MM.1S (cell line): ENCODE data around the gene USP11.

Experiments
- DNase-seq: peaks from one replicate; pipeline ENCODE4 v3.0.0-alpha.2; 2015
- H2AFZ ChIP-seq: fragments of 300-600 bp; sonication (generic); 2 replicates; pipeline ENCODE4 v1.6.0; 2016; ENCODE audit warnings: antibody characterized with exemption, low read length
- H3F3A ChIP-seq: fragments of 300-600 bp; sonication (generic); 2 replicates; pipeline ENCODE4 v1.6.1; 2016; ENCODE audit warnings: mild to moderate bottlenecking, antibody characterized with exemption, low read length, moderate library complexity, mixed read lengths; ENCODE audit not compliant: insufficient read depth
- H3K27ac ChIP-seq: fragments of 300-600 bp; sonication (generic); 2 replicates; pipeline ENCODE4 v1.5.1; 2016; ENCODE audit warnings: mild to moderate bottlenecking, low read length
- H3K27me3 ChIP-seq: fragments of 300-600 bp; sonication (generic); replicated peaks from 2 replicates; pipeline ENCODE4 v1.6.0; 2016; ENCODE audit warnings: low read length; ENCODE audit not compliant: insufficient read depth
- H3K36me3 ChIP-seq: fragments of 300-600 bp; sonication (generic); replicated peaks from 2 replicates; pipeline ENCODE4 v1.6.1; 2016; ENCODE audit warnings: mild to moderate bottlenecking, low read length, mixed read lengths; ENCODE audit not compliant: insufficient read depth
- H3K4me1 ChIP-seq: fragments of 300-600 bp; sonication (generic); 2 replicates; pipeline ENCODE4 v1.6.1; 2016; ENCODE audit warnings: low read length, mixed read lengths
- H3K4me2 ChIP-seq: fragments of 300-600 bp; sonication (generic); 2 replicates; pipeline ENCODE4 v1.6.0; 2016; ENCODE audit warnings: low read depth, low read length
- H3K4me3 ChIP-seq: fragments of 300-600 bp; sonication (generic); 2 replicates; pipeline ENCODE4 v1.5.1; 2016; ENCODE audit warnings: low read length, mixed read lengths
- H3K79me2 ChIP-seq: fragments of 300-600 bp; sonication (generic); 2 replicates; pipeline ENCODE4 v1.6.1; 2016; ENCODE audit warnings: mixed run types, low read length, mixed read lengths
- H3K9ac ChIP-seq: fragments of 300-600 bp; sonication (generic); 2 replicates; pipeline ENCODE4 v1.6.1; 2016; ENCODE audit warnings: low read length, mixed read lengths
- H3K9me2 ChIP-seq: fragments of 300-600 bp; sonication (generic); replicated peaks from 2 replicates; pipeline ENCODE4 v1.6.1; 2016; ENCODE audit warnings: mild to moderate bottlenecking, low read length, mixed read lengths; ENCODE audit not compliant: insufficient read depth
- H3K9me3 ChIP-seq: fragments of 300-600 bp; sonication (generic); replicated peaks from 2 replicates; pipeline ENCODE4 v1.6.1; 2016; ENCODE audit warnings: mild to moderate bottlenecking, low read length, mixed read lengths; ENCODE audit not compliant: insufficient read depth
- H4K20me1 ChIP-seq: fragments of 300-600 bp; sonication (generic); 2 replicates; pipeline ENCODE4 v1.6.1; 2016; ENCODE audit warnings: mild to moderate bottlenecking, low read length, moderate library complexity, mixed read lengths; ENCODE audit not compliant: insufficient read depth
- EZH2 ChIP-seq: fragments of 300-600 bp; sonication (generic); optimal IDR thresholded peaks from 2 replicates; pipeline ENCODE3; 2017; ENCODE audit warnings: low read depth, mild to moderate bottlenecking, antibody characterized with exemption, low read length, mixed read lengths
- EZH2phosphoT487 ChIP-seq: fragments of 300-600 bp; sonication (generic); IDR thresholded peaks from 2 replicates; pipeline ENCODE4 v1.6.1; 2018; ENCODE audit warnings: antibody characterized with exemption, low read length
- TF ChIP-seq, protein P1 (sequence below): fragments of 300-600 bp; sonication (generic); IDR thresholded peaks from 2 replicates; pipeline ENCODE4 v1.5.1; 2016; ENCODE audit warnings: antibody characterized with exemption, low read length, mixed read lengths

USP11 gene

GRCh38 chrX:47224896-47225290 is 7.9 kb upstream of the USP11 start:
- Histone ChIP-seq H3K4me2 (no peak overlapping the region), H3K4me1 (0 out of 2 replicates have a peak, but pooled peaks cover 5% of the 10 kb centered on the region), H3K4me3 (no peak overlapping the region), H3K9me2 (no peaks in the 10 kb centered on the region), H3K79me2 (peaks cover 34% of the 10 kb centered on the region), H3K27ac (no peak overlapping the region), H2AFZ (no peak overlapping the region), H3K36me3 (no peaks in the 10 kb centered on the region), H3K27me3 (no peaks in the 10 kb centered on the region), H4K20me1 (peaks cover 8% of the 10 kb centered on the region; the same call in 1 of the 2 replicates), H3K9me3 (no peaks in the 10 kb centered on the region), H3K9ac (no peak overlapping the region), H3F3A (no peaks in the 10 kb centered on the region; the same call in 1 of the 2 replicates)
- TF ChIP-seq, protein P1, sequence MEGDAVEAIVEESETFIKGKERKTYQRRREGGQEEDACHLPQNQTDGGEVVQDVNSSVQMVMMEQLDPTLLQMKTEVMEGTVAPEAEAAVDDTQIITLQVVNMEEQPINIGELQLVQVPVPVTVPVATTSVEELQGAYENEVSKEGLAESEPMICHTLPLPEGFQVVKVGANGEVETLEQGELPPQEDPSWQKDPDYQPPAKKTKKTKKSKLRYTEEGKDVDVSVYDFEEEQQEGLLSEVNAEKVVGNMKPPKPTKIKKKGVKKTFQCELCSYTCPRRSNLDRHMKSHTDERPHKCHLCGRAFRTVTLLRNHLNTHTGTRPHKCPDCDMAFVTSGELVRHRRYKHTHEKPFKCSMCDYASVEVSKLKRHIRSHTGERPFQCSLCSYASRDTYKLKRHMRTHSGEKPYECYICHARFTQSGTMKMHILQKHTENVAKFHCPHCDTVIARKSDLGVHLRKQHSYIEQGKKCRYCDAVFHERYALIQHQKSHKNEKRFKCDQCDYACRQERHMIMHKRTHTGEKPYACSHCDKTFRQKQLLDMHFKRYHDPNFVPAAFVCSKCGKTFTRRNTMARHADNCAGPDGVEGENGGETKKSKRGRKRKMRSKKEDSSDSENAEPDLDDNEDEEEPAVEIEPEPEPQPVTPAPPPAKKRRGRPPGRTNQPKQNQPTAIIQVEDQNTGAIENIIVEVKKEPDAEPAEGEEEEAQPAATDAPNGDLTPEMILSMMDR, result no peak
- TF ChIP-seq EZH2phosphoT487 (no peak), EZH2 (no peak)
- DNase-seq, result no peak

DNA sequence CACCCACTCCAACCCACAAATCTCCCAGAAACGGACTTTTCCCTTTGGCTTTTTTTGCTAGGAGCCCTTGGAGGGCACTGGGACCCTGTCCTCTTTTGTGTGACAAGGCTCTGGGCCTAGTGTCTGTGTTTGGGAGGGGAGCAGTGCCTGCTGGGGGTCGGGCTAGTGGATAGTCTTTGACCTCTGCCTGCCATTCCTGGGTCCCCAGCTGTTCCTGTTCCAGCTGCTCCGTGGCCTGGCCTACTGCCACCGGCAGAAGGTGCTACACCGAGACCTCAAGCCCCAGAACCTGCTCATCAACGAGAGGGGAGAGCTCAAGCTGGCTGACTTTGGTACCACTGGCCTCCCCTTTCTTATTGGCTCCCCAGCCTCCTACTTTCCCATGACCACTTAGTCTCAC is 6.7 kb upstream of the USP11 start:
- peaks cover 22% of the 10 kb centered on the region for H3K79me2 ChIP-seq
- TF ChIP-seq, protein P1, result no peak
- TF ChIP-seq EZH2, result no peak
- TF ChIP-seq EZH2phosphoT487, result no peak
- no peak overlapping the region for H3K27ac ChIP-seq
- no peaks in the 10 kb centered on the region for H3K27me3 ChIP-seq
- no peaks in the 10 kb centered on the region for H3K9me3 ChIP-seq
- no peak overlapping the region for H3K4me2 ChIP-seq
- no peaks in the 10 kb centered on the region; the same call in 1 of the 2 replicates for H3F3A ChIP-seq
- H3K9me2 ChIP-seq, result no peaks in the 10 kb centered on the region
- no peak overlapping the region for H3K4me3 ChIP-seq
- no peaks in the 10 kb centered on the region for H3K4me1 ChIP-seq
- no peak for DNase-seq
- no peaks in the 10 kb centered on the region for H4K20me1 ChIP-seq
- no peak overlapping the region for H3K9ac ChIP-seq
- no peak overlapping the region for H2AFZ ChIP-seq
- no peaks in the 10 kb centered on the region for H3K36me3 ChIP-seq

GRCh38 chrX:47226531-47227333 is 6.1 kb upstream of the USP11 start:
- H3K4me2 ChIP-seq, result no peak overlapping the region
- no peak for DNase-seq
- H3K27me3 ChIP-seq, result no peaks in the 10 kb centered on the region
- TF ChIP-seq, protein P1, result no peak
- TF ChIP-seq EZH2phosphoT487, result no peak
- no peak for TF ChIP-seq EZH2
- H3K4me3 ChIP-seq, result no peak overlapping the region
- H2AFZ ChIP-seq, result no peak overlapping the region
- H3K36me3 ChIP-seq, result no peaks in the 10 kb centered on the region
- H3K79me2 ChIP-seq, result peaks cover 16% of the 10 kb centered on the region
- no peaks in the 10 kb centered on the region for H3K4me1 ChIP-seq
- H3K9ac ChIP-seq, result no peak overlapping the region
- H3K27ac ChIP-seq, result no peak overlapping the region
- no peaks in the 10 kb centered on the region for H3K9me3 ChIP-seq
- H4K20me1 ChIP-seq, result no peaks in the 10 kb centered on the region
- peaks cover 3% of the 10 kb centered on the region for H3F3A ChIP-seq
- H3K9me2 ChIP-seq, result no peaks in the 10 kb centered on the region
